ENCODE results near the gene TSC22D1.

DNA sequence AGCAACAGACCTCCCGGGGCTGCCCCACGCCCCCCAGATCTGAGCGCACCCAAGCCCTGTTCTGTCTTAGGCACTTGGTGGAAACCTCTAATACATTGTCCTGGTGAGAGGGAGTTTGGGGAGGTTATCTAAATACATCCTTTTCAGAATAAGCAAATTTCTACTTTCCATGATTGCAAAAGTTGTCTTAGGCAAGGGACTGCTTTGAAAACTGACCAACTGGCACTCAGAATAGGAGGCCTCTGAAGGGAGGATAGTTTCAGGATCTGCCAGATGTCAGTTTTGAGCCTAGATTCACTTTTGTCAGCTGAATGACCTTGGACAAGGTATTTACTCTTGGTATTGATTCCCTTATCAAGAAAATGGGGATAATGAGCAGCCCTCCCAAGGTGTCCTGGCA, 190.7 kb downstream of the TSC22D1 start:
- TF ChIP-seq, protein P1, sequence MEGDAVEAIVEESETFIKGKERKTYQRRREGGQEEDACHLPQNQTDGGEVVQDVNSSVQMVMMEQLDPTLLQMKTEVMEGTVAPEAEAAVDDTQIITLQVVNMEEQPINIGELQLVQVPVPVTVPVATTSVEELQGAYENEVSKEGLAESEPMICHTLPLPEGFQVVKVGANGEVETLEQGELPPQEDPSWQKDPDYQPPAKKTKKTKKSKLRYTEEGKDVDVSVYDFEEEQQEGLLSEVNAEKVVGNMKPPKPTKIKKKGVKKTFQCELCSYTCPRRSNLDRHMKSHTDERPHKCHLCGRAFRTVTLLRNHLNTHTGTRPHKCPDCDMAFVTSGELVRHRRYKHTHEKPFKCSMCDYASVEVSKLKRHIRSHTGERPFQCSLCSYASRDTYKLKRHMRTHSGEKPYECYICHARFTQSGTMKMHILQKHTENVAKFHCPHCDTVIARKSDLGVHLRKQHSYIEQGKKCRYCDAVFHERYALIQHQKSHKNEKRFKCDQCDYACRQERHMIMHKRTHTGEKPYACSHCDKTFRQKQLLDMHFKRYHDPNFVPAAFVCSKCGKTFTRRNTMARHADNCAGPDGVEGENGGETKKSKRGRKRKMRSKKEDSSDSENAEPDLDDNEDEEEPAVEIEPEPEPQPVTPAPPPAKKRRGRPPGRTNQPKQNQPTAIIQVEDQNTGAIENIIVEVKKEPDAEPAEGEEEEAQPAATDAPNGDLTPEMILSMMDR (IDR thresholded peaks at IDR 0.05; ENCODE audit: low read length), result no peak
- TF ChIP-seq EZH2 (optimal IDR thresholded peaks at IDR 0.05; ENCODE audit: low read depth, low read length) (no peak), EZH2phosphoT487 (IDR thresholded peaks at IDR 0.05; ENCODE audit: low read length) (no peak)

All from MM.1S (cell line).